HG02943 (cell line): ENCODE measurements around the gene MCFD2.

ENCODE experiments used
- ATAC-seq: cut with Tn5 transposase; IDR thresholded peaks from one replicate; pipeline ENCODE4 v1.9.1; 2021; ENCODE audit warnings: mild to moderate bottlenecking, low read depth, moderate library complexity; ENCODE audit not compliant: unreplicated experiment

Gene MCFD2

DNA sequence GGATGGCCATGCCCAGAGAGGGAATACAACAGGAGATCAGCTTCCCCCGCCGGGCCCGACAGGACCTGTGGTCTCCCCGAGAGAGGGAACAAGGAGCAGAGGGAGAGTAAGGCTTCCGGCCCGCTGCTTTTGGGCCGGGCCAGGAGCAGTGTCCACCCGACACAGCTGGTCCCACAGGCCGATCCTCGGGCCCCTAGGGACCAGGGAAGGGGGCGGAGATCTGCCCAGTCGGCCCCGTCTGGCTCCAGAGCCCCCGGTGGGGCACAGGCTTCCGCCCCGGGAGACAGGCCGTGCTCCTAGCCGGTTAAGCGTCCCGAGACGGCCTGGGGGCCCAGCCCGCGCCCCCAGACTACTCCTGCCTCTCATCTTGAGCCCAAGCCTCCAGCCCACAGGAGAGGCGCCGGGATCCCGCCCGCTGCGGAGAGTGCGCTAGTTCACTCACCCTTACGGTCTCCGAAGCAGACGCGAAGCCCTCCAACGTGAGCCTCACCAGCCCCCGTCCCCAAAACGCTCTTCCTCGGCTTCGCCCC lies at the start of gene MCFD2:
Gene MCFD2, minus strand, starts transcription at position 526 of the 530 bp plus-strand sequence. CDS start 6,635 bp downstream, outside the sequence.
- ATAC-seq: no peak

DNA sequence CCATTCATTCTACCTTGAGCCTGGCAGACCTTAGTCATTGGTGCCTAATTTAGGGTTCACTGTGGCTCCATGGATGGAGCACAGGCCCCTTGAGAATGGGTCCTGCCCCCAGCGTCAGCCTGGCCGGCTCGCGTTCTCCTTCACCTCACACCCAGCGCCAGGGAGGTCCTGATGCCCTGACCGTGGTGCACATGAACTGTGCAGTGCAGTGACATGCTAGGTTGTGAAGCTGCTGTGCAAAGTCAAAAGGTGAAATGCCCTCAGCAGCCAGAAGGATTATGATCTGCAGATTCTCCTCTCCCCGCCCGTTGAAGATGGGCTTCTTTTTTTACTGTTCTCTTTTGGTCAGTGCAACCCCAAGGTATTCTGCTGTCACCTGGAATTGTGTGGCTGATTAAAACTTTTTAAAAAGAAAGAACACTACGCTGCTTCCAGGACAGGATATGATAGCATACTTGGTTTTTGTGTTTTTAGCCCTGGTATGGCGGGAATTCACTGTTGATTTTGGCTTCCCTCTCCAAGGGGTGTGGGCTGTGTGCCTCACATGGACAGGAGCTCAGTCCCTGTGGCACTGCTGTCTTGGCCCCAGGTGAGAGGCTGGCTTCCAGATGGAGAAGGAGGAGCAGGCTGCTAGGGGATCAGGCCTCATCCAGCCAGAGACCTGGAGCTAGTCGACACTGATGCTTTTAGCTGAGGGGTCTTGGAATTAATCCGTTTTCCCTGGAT lies 49.4 kb upstream of the MCFD2 start:
- no peak for ATAC-seq

DNA sequence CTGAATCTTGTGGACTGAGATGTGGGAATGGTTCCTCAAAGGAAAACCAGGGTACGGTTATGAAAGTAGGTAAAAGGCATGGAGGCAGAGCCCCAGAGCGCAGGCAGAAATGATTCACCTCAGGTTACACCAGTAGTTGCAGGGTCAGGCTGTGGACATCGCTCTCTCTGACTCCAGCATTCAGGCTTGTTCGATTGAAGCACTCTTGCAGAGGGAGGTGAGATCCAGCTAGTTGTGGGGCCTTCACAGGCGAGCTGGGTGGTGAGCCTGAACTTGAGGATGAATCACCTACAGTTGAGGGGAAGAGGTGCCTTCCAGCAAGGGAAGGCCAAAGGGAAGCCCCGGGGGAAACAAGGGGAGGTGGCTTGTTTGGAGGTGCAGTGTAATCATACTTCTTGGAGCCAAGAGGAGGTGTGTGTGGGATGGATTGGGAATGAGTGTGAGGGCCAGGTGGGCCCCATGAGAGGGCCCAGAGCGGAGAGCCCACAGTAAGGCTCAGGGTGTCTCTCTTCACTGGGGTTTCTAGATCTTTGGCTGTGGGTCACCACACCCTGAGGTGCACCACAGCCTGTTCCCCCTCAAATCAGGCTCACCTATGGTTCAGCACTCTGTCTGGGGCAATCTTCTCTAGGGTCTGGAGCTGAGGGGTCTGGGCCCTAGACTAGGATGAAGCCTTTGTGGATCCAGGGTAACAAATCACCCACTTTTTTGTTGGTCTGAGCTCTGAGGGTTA lies 48.5 kb upstream of the MCFD2 start:
- no peak for ATAC-seq

DNA sequence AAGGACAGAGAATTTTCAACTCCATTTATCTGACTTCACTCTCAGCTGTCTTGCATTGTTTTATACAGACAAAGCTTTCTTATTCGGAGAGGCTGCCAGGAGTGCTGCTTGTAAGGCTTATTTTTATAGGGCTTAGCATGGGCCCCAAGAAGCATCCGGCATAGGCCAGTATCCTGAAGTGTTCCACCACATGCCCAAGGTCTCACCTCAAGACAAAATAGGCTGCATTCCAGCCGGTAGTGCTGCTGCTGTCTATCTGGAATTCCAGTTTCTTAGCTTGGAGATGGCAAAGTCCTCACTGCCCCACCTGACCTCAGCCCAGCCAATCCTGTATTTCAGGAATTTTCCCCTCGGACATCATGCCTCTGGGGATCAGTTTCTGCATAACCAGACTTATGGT lies 47.6 kb upstream of the MCFD2 start:
- no peak for ATAC-seq

DNA sequence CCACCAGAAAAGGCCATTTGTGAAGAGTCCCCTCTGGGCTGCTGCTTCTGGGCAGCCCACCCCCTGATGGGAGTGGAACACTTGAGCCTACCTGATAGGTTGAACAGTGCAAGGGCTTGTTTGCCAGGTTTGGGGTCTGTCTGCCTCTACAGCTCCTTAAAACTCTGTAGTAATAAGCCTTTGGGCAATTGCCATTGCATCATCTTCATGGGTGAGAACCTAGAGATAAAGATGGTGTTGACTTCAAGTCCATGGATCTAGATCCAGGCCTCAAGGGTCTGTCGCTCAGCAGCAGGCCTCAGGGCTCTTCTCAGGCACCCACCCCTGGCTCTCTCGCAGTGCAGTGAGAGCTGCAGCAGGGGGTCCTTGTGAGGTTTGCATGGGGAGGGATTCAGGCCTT lies 47.1 kb upstream of the MCFD2 start:
- ATAC-seq: no peak

DNA sequence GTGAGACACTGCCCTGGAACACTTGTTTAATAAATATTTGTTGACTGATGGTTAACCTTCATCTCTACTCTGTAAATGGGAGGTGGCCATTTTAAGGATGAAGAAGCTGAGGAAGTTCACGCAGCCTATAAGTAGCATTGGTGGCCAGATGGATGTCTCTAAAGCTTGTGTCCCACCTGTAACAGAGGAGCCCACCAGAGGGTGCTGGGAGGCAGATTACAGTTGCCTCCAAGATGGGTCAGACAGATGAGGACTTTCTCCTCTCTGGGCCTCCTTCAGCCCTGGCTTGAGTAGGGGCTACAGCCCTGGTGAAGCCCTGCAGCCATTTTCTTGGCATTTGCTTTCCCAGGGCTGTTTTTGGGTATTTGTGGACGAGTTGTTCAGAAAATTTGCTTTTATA lies 45.0 kb upstream of the MCFD2 start:
- ATAC-seq: no peak

DNA sequence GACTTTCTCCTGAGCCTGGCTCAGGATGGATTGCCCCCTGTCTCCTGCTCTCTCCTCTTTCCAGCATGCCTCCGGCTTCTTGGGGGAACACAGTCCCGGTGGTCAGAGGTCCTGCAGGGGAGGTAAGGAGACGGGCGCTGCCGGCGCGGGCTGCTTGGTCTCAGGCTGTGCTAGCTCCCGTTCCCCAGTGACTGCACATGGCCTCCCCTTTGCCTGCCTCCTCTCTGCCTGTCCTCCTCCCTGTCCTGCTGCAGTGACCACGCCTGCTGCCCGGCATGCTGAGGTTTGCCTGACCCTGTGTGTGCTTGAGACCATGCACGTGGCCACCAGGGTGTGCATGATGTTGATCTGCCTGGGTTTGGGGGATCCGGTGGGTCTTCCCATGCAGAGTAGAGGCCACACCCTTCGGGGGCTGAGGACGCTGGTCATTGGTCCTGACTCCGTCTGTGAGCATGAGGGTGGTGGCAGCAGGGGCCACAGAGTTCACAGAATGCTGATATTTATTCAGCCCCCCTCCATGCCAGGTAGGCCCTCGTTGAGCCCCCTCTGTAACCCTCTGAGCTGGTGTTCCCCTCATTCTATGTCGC lies 42.9 kb upstream of the MCFD2 start:
- ATAC-seq: no peak

DNA sequence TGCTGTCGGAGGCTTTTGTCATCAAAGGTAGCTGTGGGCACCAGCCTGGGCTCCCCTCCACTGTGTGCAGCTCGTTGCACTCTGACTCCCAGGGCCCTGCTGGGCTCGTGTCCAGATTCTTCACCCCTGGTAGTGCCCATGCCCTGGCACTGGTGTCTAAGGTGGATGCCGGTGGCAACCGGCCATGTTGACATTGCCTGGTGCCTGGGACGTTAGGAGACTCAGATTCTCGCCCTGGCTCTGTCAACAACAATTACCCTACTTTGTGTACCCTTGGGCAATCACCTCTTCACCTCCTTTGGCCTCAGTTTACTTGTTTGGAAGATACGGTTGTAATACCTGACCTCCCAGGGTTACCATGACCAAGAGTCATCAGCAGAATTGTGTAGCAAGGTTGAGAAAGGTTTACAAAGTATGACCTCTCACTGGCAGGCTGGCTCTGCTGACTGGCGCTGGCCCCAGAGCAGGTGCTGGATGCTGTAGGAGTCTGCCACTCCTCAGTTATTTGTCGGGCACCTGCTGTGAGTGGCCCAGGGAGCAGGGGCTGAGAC lies 41.5 kb upstream of the MCFD2 start:
- no peak for ATAC-seq

DNA sequence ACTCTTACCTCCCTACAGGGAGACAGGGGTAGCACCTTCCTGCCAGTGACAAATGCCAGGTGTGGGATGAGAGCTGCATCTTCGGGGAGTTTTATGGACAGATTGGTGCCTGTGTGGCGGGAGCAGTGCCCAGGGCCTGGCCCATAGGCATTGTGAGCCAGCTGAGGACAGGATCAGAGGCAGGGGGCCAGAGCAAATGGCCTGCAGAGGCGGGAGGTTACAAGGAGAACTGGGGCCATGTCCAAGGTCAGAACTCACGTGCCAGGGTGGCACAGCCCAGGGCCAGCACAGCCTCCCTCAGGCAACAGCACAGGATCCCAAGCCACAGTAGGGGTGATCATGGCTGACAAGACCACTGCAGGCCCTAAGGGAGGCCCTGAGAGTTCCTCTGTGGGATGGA lies 40.2 kb upstream of the MCFD2 start:
- no peak for ATAC-seq

DNA sequence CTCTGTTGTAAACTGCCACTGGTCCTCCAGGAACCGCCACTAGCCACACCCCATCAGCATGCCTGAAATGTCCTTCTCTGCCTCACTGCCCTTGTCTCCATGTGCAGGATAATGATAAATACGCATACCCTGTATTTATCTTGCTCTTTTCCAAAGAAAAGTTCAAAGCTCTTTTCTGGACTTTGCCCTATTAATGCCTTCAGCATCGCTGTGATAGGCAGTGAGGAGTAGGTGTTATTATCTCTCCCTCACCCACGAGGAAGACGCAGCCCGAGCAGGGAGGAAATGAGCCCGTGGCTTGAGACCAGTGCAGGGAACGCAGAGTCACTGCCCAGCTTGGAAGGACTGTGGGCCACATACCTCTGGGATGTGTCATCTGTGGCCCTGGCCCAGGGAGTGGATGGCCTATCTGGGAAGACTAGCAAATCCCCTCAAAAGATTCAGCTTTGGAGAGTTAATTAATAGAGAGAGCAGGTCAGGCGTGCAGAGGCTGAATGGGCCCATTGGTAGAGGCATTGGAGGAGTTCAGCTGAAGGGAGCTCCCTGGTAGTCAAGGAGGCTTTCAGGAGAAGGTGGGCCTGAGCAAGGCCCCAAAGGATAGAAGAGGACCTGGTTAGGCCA lies 39.5 kb upstream of the MCFD2 start:
- ATAC-seq: no peak

DNA sequence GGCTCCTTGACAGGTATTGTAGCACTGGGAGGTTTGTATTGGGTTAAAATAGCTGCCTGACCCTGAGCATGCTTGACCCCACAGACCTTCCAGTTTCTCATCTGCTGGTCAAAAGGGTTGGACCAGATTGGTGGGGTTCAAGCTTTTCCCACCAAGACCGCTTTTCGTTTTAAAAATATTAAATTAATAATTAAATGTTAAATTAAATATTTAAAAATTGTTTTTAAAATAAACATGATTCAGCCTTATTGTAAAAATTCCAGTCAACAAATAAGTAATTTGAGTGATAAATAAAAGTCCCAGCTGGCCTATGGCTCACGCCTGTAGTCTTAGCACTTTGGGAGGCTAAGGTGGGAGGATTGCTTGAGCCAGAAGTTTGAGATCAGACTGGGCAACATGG lies 36.6 kb upstream of the MCFD2 start:
- no peak for ATAC-seq

DNA sequence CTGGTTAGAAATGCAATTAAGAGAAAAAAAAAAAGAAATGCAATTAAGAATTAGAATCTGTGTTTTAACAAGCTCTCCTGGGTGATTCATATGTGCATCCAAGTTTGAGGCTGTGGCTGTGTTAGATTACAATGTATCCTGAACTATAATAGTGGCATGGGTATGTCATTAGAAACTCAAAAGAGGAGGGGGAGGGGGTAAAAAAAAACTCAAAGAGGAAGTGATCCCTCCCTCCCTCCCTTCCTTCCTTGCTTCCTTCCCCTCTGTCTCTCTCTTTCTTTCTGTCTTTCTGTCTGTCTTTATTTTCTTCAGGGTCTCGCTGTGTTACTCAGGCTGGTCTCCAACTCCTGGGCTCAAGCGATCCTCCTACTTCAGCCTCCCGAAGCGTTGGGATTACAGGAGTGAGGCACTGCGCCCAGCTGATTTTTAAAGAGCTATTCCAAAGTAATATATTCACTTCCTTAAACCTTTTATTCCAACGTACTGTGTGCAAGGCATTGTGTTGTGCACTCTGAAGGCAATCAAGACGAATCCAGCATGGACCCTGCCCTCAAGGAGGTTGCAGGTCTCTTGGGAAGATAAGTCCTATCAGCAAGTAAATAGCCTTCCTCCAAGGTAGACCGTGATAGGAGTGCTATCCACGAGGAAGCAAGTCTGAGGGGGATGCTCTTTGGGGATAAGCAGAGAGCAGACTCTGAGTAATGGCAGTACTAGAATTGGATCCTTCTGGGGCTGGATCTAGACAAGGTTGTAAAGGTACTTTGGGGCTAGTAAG lies 35.9 kb upstream of the MCFD2 start:
- no peak for ATAC-seq

DNA sequence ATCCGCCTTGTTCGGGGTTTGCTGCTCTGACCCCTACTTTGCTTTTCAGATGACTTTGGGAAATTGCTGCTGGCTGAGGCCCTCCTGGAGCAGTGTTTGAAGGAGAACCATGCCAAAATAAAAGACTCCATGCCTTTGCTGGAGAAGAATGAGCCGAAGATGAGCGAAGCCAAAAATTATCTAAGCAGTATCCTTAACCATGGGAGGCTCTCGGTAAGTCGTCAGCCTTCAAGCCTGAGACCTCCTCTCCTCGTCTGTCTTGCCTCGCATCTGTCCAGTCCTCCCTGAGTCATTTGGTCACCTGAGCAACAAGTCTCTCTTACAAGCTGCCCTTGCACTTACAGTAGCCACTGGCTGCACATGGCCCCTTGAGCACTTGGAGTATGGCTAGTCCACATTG lies 34.7 kb upstream of the MCFD2 start:
- ATAC-seq: no peak

DNA sequence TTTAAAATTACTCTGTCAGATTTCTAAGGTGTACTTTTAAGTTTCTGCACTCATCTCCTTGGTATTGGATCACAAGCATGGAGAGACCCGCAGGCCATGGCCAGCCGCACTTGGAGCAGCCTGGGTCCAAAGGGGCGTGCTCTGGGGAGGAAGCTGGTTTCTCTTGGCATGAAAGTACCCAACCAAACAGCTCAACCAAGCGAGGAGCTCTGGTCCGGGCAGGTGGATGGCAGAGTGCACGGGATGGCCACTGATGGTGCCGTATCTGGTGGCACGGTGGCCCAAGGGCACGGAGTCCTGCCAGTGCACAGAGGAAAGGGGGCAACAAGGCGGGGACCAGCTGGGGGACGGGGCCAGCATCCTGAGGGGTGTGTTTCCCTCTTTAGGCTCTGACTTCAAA lies 32.2 kb upstream of the MCFD2 start:
- ATAC-seq: no peak

DNA sequence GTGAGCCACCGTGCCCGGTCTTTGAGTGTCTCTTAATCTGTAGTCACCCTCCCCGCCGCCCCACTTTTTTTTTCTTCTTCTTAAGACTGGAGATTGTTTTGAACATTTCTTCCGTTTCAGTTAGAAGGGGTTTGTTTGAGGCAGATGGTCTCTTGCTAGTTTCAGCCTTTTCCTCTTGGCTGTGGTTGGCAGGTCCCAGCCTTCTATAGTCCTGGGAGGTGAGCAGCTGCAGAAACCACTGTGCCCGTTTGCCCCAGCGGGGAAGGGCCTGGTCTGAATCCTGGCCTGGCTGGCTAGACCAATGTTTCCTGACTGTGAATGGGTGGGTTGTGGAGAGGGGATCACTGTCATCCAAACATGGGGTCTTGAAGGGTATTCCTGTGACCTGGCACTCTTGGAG lies 30.1 kb upstream of the MCFD2 start:
- ATAC-seq: no peak

DNA sequence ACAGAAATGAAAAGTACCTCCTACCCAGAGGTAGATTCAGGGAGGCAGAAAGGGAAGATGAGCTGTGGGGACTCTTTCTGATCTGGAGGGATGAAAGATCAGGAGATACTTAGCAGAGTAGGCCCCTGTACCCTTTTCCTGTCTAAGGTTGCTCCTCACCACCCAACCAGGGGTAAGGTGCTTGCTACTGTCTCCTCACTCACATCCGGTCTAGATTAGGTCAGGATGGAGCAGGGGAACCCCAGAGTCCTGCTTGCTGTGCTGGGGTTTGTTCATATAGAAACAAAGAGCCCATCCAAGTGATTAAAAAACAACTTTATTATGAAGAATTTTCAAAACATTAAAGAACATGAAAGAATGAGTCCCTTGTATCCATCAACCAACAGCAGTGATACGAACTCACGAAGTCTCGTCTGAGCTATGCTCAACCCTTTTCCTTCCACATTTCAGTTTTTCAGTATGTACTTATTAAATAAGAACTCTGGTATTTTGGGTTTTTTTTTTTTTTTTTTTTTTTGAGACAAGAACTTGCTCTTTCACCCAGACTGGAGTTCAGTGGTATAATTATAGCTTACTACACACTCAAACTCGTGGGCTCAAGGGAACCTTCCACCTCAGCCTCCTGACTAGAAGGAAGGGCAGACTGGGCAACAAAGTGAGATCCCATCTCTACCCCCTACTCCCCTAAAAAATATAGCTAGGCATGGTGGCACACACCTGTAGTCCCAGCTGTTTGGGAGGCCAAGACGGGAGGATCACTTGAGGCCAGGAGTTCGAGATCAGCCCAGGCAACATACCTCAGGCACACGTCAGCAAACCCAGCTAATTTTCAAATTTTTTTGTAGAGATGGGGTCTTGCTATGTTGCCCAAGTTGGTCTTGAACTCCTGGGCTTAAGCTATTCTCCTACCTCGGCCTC lies 28.5 kb upstream of the MCFD2 start:
- no peak for ATAC-seq

DNA sequence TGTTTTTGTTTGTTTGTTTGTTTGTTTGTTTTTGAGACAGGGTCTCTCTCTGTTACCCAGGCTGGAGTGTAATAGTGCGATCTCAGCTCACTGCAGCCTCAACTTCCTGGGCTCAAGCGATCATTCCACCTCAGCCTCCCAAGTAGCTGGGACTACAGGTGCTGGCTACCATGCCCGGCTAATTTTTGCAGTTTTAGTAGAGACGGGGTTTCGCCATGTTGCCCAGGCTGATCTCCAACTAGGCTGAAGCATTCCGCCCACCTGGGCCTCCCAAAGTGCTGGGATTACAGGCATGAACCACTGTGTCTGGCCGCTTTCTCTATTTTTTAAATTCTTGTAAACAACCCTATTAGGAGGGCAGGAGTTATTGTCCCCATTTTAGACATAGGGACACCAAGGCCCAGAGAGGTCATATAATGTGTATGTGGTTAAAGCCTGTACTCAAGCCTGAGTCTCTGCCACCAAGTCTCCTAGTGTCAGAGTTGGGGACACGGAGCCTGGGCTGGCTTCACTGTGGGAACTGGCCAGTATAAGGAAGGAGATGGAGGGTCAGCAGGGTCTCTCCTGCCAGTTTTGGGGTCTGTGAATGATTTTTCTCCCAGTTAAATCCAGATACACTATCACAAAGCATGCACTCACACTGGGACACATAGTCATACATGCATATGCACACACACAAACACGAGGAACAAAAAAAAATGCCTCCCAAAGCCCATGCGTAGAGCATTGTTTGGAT lies 27.5 kb upstream of the MCFD2 start:
- no peak for ATAC-seq

DNA sequence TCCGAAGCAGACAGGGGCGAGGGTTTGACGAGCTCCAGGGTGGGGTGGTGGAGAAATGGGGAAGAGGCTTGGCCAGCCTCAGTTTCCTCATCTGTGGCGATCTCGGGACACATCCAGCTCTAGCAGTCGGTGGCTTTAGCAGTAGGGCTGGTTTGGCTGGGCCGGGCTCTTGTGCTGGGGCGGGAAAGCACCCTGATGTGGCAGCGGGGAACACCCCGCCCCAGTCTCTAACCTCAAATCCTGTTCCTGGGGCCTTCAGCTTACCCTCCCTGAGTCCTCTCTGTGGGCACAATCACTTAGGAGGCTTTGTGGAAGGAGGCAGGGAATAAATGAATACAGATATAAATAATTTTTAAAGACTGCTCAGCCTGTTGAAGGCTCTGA lies 26.5 kb upstream of the MCFD2 start:
- no peak for ATAC-seq
